Mesenchymal stem cell (in vitro differentiated cells and primary cell): Measurements from ENCODE around the gene NXNL1. TPM values are rescaled to one million over a fixed set of nuclear protein-coding genes. Genes with fewer than 3 reads are reported as not detected.
A peak's percentile ranks its signal among the peaks of the same experiment; 100 is the strongest.
"Not testable (repeated sequence)": the region's sequence is repeated elsewhere in the genome, so short reads cannot be mapped to it uniquely, and the experiment has no call there.

ENCODE experiments used
- DNase-seq: peaks from one replicate; pipeline ENCODE4 v3.0.0-alpha.2; 2013
- H2AFZ ChIP-seq: one replicate; pipeline ENCODE4 v1.6.1; 2013; ENCODE audit warnings: low read depth, mild to moderate bottlenecking, control low read depth, inconsistent platforms, low read length, moderate library complexity
- H2AK5ac ChIP-seq: 2 replicates; pipeline ENCODE4 v1.6.1; 2013; ENCODE audit warnings: low read length, moderate library complexity, mild to moderate bottlenecking, inconsistent platforms; ENCODE audit not compliant: severe bottlenecking
- H2BK120ac ChIP-seq: one replicate; pipeline ENCODE4 v1.6.1; 2013; ENCODE audit warnings: low read depth, mild to moderate bottlenecking, inconsistent platforms, low read length, moderate library complexity
- H2BK12ac ChIP-seq, 2 experiments: one replicate each; pipeline ENCODE4 v1.6.1; 2013; ENCODE audit warnings: inconsistent platforms in 2 of 2, low read length in 2 of 2, mild to moderate bottlenecking in 2 of 2, moderate library complexity in 2 of 2, control low read depth in 1 of 2
- H2BK15ac ChIP-seq: one replicate; pipeline ENCODE4 v1.6.1; 2013; ENCODE audit warnings: mild to moderate bottlenecking, low read depth, inconsistent platforms; ENCODE audit not compliant: poor library complexity, severe bottlenecking
- H2BK5ac ChIP-seq: 2 replicates; pipeline ENCODE4 v1.6.1; 2013; ENCODE audit warnings: low read depth, mild to moderate bottlenecking, low read length, control low read depth, inconsistent platforms; ENCODE audit not compliant: poor library complexity, severe bottlenecking
- H3K14ac ChIP-seq, 2 experiments: one replicate each; pipeline ENCODE4 v1.6.1; 2013; ENCODE audit warnings: inconsistent platforms in 2 of 2, low read length in 2 of 2, control low read depth in 1 of 2, mild to moderate bottlenecking in 1 of 2, moderate library complexity in 1 of 2
- H3K18ac ChIP-seq, 2 experiments: one replicate each; pipeline ENCODE4 v1.6.1; 2013; ENCODE audit warnings: inconsistent platforms in 2 of 2, low read length in 2 of 2, control low read depth in 1 of 2, low read depth in 1 of 2, mild to moderate bottlenecking in 1 of 2
- H3K23ac ChIP-seq, 2 experiments: one replicate each; pipeline ENCODE4 v1.6.1; 2013; ENCODE audit warnings: inconsistent platforms in 2 of 2, low read length in 2 of 2, mild to moderate bottlenecking in 2 of 2, moderate library complexity in 2 of 2, control low read depth in 1 of 2
- H3K27ac ChIP-seq: 2 replicates; pipeline ENCODE4 v1.5.1; 2013; ENCODE audit warnings: mild to moderate bottlenecking, moderate library complexity, low read length, control low read depth, inconsistent platforms; ENCODE audit not compliant: poor library complexity, severe bottlenecking
- H3K27me3 ChIP-seq, 2 experiments: 2 replicates each; pipeline versions ENCODE4 v1.6.1 to v1.7.0; 2013; ENCODE audit warnings: low read length in 2 of 2, mild to moderate bottlenecking in 2 of 2, moderate library complexity in 2 of 2, control low read depth in 1 of 2, inconsistent platforms in 1 of 2; ENCODE audit not compliant: control insufficient read depth in 1 of 2, insufficient read depth in 1 of 2
- H3K36me3 ChIP-seq, 2 experiments: 2 replicates each; pipeline versions ENCODE4 v1.6.1 to v1.7.0; 2013; ENCODE audit warnings: low read length in 2 of 2, control low read depth in 1 of 2, inconsistent platforms in 1 of 2, low read depth in 1 of 2, mild to moderate bottlenecking in 1 of 2; ENCODE audit not compliant: insufficient read depth in 2 of 2, control insufficient read depth in 1 of 2
- H3K4ac ChIP-seq, 2 experiments: one replicate each; pipeline ENCODE4 v1.6.1; 2013; ENCODE audit warnings: inconsistent platforms in 2 of 2, low read length in 2 of 2, mild to moderate bottlenecking in 2 of 2, moderate library complexity in 2 of 2, control low read depth in 1 of 2, low read depth in 1 of 2
- H3K4me1 ChIP-seq: 2 replicates; pipeline ENCODE4 v1.6.1; 2013; ENCODE audit warnings: low read depth, low read length, control low read depth; ENCODE audit not compliant: control insufficient read depth, insufficient read depth
- H3K4me2 ChIP-seq: 2 replicates; pipeline ENCODE4 v1.6.1; 2013; ENCODE audit warnings: low read length, mild to moderate bottlenecking, inconsistent platforms; ENCODE audit not compliant: poor library complexity, severe bottlenecking
- H3K4me3 ChIP-seq, 2 experiments: 2 replicates each; pipeline versions ENCODE4 v1.5.1 to v1.7.0; 2013; ENCODE audit warnings: low read length in 2 of 2, mild to moderate bottlenecking in 2 of 2, control low read depth in 1 of 2, low read depth in 1 of 2; ENCODE audit not compliant: insufficient read depth in 1 of 2
- H3K79me1 ChIP-seq: replicated peaks from 2 replicates; pipeline ENCODE4 v1.6.1; 2013; ENCODE audit warnings: mild to moderate bottlenecking, control low read depth, low read length, inconsistent platforms; ENCODE audit not compliant: poor library complexity, severe bottlenecking
- H3K9ac ChIP-seq: 2 replicates; pipeline ENCODE4 v1.7.0; 2013; ENCODE audit warnings: mild to moderate bottlenecking, low read length, moderate library complexity
- H3K9me3 ChIP-seq: 2 replicates; pipeline ENCODE4 v1.7.0; 2013; ENCODE audit warnings: mild to moderate bottlenecking, low read length; ENCODE audit not compliant: control insufficient read depth
- H4K8ac ChIP-seq: one replicate; pipeline ENCODE4 v1.6.1; 2013; ENCODE audit warnings: inconsistent platforms, mild to moderate bottlenecking, low read length, moderate library complexity
- H4K91ac ChIP-seq: one replicate; pipeline ENCODE4 v1.6.1; 2013; ENCODE audit warnings: mild to moderate bottlenecking, low read length, inconsistent platforms
- WGBS: methylation state at CpG from one replicate; pipeline ENCODE4 v1.1.7; 2013; ENCODE audit warnings: mixed read lengths; 5-methylcytosine and 5-hydroxymethylcytosine counted together
- polyA plus RNA-seq, 2 experiments: library from polyadenylated mRNA; stranded (reverse); fragments of 200-250 nt; gene quantifications; one replicate each; pipeline ENCODE4 v1.2.3, GENCODE V29; 2013

Gene NXNL1, protein sequence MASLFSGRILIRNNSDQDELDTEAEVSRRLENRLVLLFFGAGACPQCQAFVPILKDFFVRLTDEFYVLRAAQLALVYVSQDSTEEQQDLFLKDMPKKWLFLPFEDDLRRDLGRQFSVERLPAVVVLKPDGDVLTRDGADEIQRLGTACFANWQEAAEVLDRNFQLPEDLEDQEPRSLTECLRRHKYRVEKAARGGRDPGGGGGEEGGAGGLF
- not detected for polyA plus RNA-seq (2013, experiment 1 of 2)
- polyA plus RNA-seq (2013, experiment 2 of 2), result not detected

DNA sequence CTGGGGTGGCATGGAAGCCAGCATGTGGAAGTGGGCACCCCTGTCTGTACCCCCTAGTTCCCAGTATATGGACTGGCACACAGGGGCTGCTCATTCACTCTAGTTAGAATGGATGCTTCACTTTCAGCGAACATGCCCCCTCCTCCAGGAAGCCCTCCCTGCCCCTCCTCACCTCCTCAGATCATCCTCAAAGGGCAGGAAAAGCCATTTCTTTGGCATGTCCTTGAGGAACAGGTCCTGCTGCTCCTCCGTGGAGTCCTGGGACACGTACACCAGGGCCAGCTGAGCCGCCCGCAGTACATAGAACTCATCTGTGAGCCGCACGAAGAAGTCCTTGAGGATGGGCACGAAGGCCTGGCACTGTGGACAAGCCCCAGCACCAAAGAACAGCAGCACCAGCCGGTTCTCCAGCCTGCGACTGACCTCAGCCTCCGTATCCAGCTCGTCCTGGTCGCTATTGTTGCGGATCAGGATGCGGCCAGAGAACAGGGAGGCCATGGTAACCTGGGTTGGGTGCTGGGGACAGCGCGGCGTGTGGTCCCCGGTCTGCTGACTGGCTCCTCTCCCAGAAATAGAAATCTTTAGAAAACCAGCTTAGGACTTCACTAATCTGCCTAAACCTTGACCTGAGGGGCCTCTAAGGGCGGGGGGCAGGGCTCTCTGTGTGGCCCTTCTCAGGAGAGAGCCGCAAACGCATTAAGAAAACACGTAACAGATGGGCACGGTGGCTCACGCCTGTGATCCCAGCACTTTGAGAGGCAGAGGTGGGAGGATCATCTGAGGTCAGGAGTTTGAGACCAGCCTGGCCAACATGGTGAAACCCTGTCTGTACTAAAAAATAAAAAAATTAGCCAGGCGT, at the start of gene NXNL1:
Gene NXNL1 (minus strand): TSS at position 555 of the 859 bp plus-strand sequence. CDS start 57 bp downstream, at position 498.
- Histone ChIP-seq H3K36me3 (no peaks in the 10 kb centered on the region), H3K4ac (no peak within 1 kb of the TSS), H3K27ac (no peak within 1 kb of the TSS), H2BK5ac (no peak within 1 kb of the TSS), H2AFZ (no peak within 1 kb of the TSS), H2AK5ac (no peak within 1 kb of the TSS), H4K8ac (no peak within 1 kb of the TSS), H3K18ac (no peak within 1 kb of the TSS), H3K9me3 (no peaks in the 10 kb centered on the region), H3K4me3 (no peak within 1 kb of the TSS), H3K9ac (no peak within 1 kb of the TSS), H3K23ac (no peak within 1 kb of the TSS), H3K4me1 (no peaks in the 10 kb centered on the region), H3K14ac (no peak within 1 kb of the TSS), H3K79me1 (no peaks in the 10 kb centered on the region), H4K91ac (no peak within 1 kb of the TSS), H2BK120ac (no peak within 1 kb of the TSS), H3K4me2 (no peak within 1 kb of the TSS), H2BK15ac (no peak within 1 kb of the TSS), H3K27me3 (peaks cover 13 to 40% of the 10 kb centered on the region in 2 experiments), H2BK12ac (no peak within 1 kb of the TSS)
- WGBS, result 86% methylated on average over 26 of the region's 26 CpGs
- DNase-seq, result no peak

DNA sequence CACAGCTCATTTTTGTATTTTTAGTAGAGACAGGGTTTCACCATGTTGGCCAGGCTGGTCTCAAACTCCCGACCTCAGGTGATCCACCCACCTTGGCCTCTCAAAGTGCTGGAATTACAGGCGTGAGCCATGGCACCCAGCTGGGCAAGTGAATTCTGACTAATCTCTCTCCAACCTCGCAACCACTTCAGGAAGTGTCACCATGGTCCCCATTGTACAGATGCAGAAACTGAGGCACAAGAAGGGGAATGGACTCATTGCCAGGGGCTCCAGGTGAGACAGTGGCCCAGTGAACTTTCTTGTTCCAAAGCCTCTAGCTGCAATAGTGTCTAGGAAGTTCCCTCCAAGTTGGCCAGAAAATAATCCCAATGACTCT, 47.8 kb upstream of the NXNL1 start:
- Histone ChIP-seq H3K36me3 (peaks cover 12 to 25% of the 10 kb centered on the region in 2 experiments), H3K4me1 (peaks cover 19% of the 10 kb centered on the region), H4K91ac (peak overlapping the region; percentile 22), H3K9ac (peak overlapping the region; percentile 87), H3K4me3 (peak overlapping the region in 1 of 2 experiments; percentile 37), H3K79me1 (peaks cover 30% of the 10 kb centered on the region)
- not testable (repeated sequence) for H3K27ac ChIP-seq, H4K8ac ChIP-seq, H3K18ac ChIP-seq, DNase-seq, H3K4ac ChIP-seq, H2BK12ac ChIP-seq, H2BK15ac ChIP-seq, H3K27me3 ChIP-seq, H3K14ac ChIP-seq, H2AK5ac ChIP-seq, H2BK5ac ChIP-seq, H3K23ac ChIP-seq, H2AFZ ChIP-seq, H2BK120ac ChIP-seq, H3K4me2 ChIP-seq, H3K9me3 ChIP-seq
- WGBS, result 91% methylated on average over 3 of the region's 3 CpGs

DNA sequence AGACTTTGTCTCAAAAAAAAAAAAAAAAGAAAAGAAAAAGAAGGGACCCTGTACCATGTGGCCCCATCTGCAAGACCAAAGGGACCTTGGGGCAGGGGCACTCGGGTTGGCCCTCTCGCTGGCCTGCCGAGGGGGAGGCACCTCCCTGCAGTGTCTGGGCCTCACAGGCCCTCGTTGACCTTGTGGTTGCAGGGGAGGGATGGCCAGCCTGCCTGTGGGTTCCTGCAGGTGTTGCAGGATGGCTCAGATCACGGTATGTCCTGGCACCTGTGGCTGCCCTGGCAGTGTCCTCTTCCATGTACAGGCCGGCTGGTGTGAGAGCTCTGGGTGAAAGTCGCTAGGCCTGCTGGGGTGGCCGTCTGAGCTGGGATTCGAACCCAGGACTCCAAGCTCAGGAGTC, 46.0 kb upstream of the NXNL1 start:
- Histone ChIP-seq H4K8ac (peak overlapping the region; percentile 9), H3K27me3 (no peaks in the 10 kb centered on the region), H2AK5ac (no peak overlapping the region), H3K4ac (peak overlapping the region in 1 of 2 experiments; percentile 66), H3K36me3 (peaks cover 20 to 25% of the 10 kb centered on the region in 2 experiments), H3K23ac (peak overlapping the region in 1 of 2 experiments; percentile 19), H3K9ac (no peak overlapping the region), H2BK120ac (no peak overlapping the region), H2BK12ac (no peak overlapping the region), H3K27ac (no peak overlapping the region), H3K18ac (no peak overlapping the region), H3K4me2 (no peak overlapping the region), H3K14ac (no peak overlapping the region), H3K9me3 (no peaks in the 10 kb centered on the region), H2AFZ (no peak overlapping the region), H2BK15ac (no peak overlapping the region), H2BK5ac (no peak overlapping the region), H4K91ac (peak overlapping the region; percentile 34), H3K79me1 (peaks cover 29% of the 10 kb centered on the region), H3K4me1 (peaks cover 8% of the 10 kb centered on the region), H3K4me3 (no peak overlapping the region)
- WGBS, result 88% methylated on average over 9 of the region's 9 CpGs
- DNase-seq, result no peak

DNA sequence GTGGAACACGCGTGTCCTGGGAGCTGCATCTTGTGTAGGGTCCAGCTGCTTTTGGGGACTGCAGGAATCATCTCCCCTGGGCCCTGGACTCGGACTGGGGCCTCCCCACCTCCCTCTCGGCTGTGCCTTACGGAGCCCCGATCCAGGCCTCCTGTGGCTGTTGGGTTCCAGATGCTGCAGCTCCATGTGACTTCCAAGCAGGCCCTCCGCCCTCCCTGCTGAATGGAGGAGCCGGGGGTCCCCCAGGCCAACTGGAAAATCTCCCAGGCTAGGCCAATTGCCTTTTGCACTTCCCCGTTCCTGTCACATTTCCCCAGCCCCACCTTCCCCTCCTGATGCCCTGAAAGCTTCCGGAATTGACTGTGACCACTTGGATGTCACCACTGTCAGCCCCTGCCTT, 44.5 kb upstream of the NXNL1 start:
- H2BK12ac ChIP-seq, result no peak overlapping the region
- H3K36me3 ChIP-seq, result peaks cover 32 to 36% of the 10 kb centered on the region in 2 experiments
- peaks cover 37% of the 10 kb centered on the region for H3K79me1 ChIP-seq
- H3K27me3 ChIP-seq, result no peaks in the 10 kb centered on the region
- no peak overlapping the region for H3K4me2 ChIP-seq
- H2BK120ac ChIP-seq, result no peak overlapping the region
- H2AK5ac ChIP-seq, result no peak overlapping the region
- 85% methylated on average over 10 of the region's 10 CpGs for WGBS
- peaks cover 6% of the 10 kb centered on the region for H3K4me1 ChIP-seq
- H4K8ac ChIP-seq, result no peak overlapping the region
- no peak overlapping the region for H3K18ac ChIP-seq
- no peak overlapping the region for H3K23ac ChIP-seq
- H3K4me3 ChIP-seq, result no peak overlapping the region
- no peak for DNase-seq
- peak overlapping the region; percentile 19 for H3K9ac ChIP-seq
- no peak overlapping the region for H2BK5ac ChIP-seq
- H4K91ac ChIP-seq, result peak overlapping the region; percentile 31
- no peak overlapping the region for H3K4ac ChIP-seq
- no peak overlapping the region for H2BK15ac ChIP-seq
- no peak overlapping the region for H3K27ac ChIP-seq
- H3K14ac ChIP-seq, result no peak overlapping the region
- no peaks in the 10 kb centered on the region for H3K9me3 ChIP-seq
- H2AFZ ChIP-seq, result no peak overlapping the region
